NCI-H82 (cell line): ENCODE measurements around the gene BNC2.

ENCODE experiments used
- DNase-seq: peaks from one replicate; lab custom pipeline; 2025; lab: John Stamatoyannopoulos, UW

BNC2 gene

GRCh38 chr9:16763946-16764345, 106.5 kb downstream of the BNC2 start:
- DNase-seq: no peak

- DNase-seq: no peak
Observed at GRCh38 chr9:16755467-16756160, 114.9 kb downstream of the BNC2 start.

- no peak for DNase-seq
Observed at GRCh38 chr9:16754662-16755061, 115.8 kb downstream of the BNC2 start.

GRCh38 chr9:16753256-16753655, 117.2 kb downstream of the BNC2 start:
- DNase-seq: no peak

- no peak for DNase-seq
Observed at GRCh38 chr9:16752601-16753000, 117.9 kb downstream of the BNC2 start.

- DNase-seq: no peak
Observed at GRCh38 chr9:16750553-16750952, 119.9 kb downstream of the BNC2 start.

- DNase-seq: no peak
Observed at GRCh38 chr9:16745359-16745758, 125.1 kb downstream of the BNC2 start.

- no peak for DNase-seq
Observed at GRCh38 chr9:16744394-16744793, 126.1 kb downstream of the BNC2 start.

GRCh38 chr9:16743375-16743774, 127.1 kb downstream of the BNC2 start:
- DNase-seq: no peak

GRCh38 chr9:16735001-16735400, 135.5 kb downstream of the BNC2 start:
- DNase-seq: no peak

GRCh38 chr9:16732546-16732945, 137.9 kb downstream of the BNC2 start:
- DNase-seq: no peak

- DNase-seq: no peak
Observed at GRCh38 chr9:16730162-16730561, 140.3 kb downstream of the BNC2 start.

GRCh38 chr9:16729651-16730050, 140.8 kb downstream of the BNC2 start:
- DNase-seq: peak; percentile 10

GRCh38 chr9:16728137-16728508, 142.3 kb downstream of the BNC2 start:
- no peak for DNase-seq

- no peak for DNase-seq
Observed at GRCh38 chr9:16727452-16728136, 142.9 kb downstream of the BNC2 start.

GRCh38 chr9:16726718-16727451, 143.6 kb downstream of the BNC2 start:
- DNase-seq: peak; percentile 76

- DNase-seq: no peak
Observed at GRCh38 chr9:16726029-16726428, 144.4 kb downstream of the BNC2 start.

GRCh38 chr9:16725066-16725465, 145.4 kb downstream of the BNC2 start:
- DNase-seq: no peak

- DNase-seq: peak; percentile 64
Observed at GRCh38 chr9:16721972-16722371, 148.5 kb downstream of the BNC2 start.

- DNase-seq: no peak
Observed at GRCh38 chr9:16720386-16720785, 150.1 kb downstream of the BNC2 start.

- DNase-seq: no peak
Observed at GRCh38 chr9:16719921-16720320, 150.5 kb downstream of the BNC2 start.

- no peak for DNase-seq
Observed at GRCh38 chr9:16718952-16719351, 151.5 kb downstream of the BNC2 start.

GRCh38 chr9:16718296-16718695, 152.2 kb downstream of the BNC2 start:
- no peak for DNase-seq
